ENCODE measurements around the gene INPP5A.
"Not testable (repeated sequence)": the region's sequence is repeated elsewhere in the genome, so short reads cannot be mapped to it uniquely, and the experiment has no call there.

Gene INPP5A

DNA sequence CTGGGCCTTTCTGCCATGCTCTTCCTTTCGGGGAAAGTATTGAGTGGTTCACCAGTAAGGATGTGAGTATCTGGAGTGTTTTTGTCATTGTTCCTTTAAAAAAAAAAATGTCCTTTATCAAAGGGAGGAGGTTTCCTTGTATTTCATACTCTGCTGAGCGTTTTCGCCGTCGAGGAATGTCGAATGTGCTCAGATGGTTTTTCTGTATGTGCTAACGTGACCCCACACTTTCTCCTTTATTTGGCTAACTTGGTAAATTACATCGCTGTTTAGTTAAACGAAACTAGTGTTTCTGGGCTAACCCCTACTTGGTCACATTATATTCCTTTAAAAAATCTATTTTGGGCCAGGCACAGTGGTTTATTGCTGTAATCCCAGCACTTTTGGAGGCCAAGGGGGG is 45.9 kb downstream of the INPP5A start:
- no peak for DNase-seq

DNA sequence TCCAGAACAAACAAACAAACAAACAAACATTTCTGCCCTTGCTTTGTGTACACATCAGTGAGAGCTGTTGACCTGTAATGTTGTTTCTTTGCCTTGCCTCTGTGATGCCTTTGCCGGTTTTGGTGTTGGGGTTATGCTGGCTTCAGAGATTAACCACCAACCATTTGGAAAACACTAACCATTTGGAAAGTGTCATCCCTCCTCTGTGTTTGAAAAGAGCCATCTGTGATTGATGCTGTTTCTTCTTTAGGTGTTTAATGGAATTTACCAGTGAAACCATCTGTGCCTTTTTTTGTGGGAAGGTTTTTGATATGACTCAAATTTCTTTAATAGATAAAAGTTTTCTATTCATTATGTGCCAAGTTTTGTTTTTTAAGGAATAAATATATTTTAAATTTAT is 46.5 kb downstream of the INPP5A start:
- DNase-seq = no peak

DNA sequence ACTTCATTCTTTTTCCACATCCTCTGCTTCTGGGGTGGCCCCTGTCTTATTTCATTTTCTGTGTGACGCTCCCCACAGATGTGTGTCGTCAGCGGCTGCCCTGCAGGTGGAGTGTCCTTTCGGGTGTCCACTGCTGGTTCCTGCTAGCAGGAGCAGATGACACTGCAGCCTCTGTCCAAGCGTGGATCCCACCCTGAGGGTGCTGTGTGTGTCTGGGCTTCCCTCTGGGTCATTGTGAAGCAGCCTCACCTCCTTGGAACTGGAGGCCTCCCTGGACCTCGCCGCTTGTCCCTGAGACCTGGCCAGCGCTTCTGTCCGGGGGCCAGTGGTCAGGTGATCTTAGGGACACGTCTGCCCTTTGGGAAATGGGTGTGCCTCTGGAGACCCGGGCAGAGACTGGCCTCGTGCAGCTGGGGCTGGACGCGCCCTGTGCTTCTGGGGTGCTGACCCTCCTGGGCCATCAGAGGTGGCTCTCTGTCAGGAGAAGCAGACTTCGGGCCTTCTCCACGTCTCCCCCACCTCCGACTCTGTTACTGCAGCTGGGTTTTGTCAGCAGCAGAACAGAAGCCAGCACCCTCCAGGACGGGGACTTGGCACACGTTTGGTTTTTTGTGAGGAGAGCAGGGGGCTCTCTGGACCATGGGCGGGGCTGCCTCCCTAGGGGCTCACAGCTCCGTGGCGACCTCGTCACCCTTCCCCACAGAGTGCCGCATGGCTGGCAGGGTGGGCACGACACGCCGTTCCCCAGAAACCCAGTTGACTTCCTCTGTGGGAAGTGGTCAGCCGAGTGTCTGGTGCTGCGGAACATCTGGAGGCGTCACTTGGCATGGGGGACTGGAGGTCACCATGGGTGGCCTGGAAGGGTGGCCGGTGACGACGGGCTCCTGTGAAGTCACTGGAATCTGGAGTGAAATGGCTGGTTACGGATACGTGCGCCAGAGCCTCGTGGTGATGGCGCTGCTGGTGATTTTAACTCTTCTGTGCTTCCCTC is 48.4 kb downstream of the INPP5A start:
- DNase-seq = no peak

DNA sequence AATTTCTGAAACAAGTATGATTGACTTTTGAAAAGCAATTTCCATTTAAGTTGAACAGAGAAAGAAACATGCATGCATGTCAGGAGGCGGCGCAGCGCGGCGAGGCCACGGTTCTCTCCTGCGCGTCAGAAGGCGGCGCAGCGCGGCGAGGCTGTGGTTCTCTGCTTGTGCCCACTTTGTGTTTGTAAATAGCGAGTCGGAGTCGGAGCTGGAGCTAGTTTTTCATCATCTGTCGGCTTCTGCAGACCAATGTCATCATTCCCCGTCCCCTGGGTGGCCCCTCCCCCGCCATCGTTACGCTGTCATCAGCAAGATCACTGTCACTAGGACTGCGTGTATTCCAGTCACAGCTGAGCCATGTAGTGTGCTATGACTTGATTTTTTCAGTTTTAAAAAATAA is 49.2 kb downstream of the INPP5A start:
- DNase-seq = no peak

DNA sequence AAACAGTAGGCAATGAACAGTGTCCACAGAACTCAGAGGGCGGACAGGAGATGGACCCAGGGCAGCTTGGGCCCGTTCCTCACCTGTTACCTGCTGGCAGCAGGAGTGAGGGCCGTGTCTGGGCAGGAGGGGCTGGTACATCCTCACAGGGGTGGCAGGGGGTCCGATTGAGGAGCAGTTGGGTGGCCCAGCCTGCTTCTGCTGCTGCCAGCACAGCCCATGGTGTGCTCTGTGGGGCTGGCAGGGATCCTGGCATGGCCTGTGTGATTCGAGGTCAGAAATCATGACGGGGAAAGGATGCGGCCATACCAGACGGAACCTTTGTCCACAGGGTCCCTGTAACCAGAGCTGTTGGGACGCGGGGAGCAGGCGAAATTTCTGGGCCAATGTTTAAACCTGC is 49.6 kb downstream of the INPP5A start:
- no peak for DNase-seq

DNA sequence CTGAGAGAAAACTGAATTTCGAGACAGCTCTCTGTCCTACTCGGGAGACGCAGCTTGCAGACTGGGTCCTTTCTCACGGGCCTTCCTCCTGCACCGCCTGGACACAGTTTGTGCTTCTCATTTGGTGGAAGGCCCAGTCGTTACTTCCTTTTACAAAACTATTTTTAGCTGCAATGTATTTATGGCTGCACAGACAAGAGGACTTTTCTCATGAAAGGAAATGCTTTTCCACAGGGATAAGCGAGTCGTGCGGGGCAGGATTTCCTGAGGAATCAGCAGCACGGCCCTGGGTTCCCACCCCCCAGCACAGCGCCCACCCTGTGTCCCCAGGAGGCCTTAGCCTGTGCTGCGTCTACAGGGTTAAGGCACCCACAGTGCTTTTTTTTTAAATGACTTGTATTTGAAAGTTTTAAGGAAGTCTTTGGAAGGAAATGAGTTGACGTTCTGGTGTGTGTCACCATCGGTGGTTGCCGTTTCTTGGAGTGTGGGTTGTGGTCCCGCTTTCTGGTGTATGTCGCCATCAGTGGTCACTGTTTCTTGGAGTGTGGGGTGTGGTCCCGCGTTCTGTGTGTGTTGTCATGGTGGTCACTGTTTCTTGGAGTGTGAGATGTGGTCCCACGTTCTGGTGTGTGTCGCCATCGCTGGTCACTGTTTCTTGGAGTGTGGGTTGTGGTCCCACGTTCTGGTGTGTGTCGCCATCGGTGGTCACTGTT is 50.9 kb downstream of the INPP5A start:
- DNase-seq = no peak

DNA sequence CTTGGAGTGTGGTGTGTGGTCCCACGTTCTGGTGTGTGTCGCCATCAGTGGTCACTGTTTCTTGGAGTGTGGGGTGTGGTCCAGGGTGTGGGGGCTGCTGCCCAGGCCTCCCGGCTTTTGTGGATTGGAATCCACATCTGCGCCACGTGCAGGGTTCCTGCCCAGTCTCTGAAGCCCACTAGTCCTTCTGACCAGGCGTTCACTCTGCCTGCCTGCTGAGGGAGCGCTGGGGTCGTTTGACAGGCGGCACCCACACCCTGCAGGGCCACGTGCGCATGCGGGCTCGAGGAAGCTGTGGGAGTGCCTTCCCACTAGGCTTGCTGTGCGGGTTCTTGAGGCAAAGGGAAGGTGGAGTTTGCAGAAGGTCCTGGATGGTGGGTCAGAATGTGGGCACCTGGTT is 51.4 kb downstream of the INPP5A start:
- DNase-seq = no peak

DNA sequence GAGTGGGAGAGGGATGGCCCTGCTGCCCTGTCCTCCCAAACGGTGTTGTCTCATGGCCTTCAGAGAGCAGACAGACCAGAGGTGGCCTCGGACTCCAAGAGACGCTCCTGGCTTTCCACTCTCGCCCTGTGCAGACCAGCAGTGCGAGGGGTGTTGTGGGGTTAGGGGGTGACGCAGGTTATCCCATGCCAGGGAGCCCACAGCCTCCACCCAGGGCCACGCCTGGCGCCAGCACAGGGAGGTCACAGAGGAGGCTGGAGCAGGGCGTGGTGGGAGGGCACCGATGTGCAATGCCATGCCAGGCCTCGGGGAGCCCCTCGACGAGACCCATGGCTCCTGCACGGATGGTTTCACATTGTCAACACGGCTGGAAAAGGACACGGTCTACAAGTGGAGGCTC is 52.1 kb downstream of the INPP5A start:
- DNase-seq = no peak

DNA sequence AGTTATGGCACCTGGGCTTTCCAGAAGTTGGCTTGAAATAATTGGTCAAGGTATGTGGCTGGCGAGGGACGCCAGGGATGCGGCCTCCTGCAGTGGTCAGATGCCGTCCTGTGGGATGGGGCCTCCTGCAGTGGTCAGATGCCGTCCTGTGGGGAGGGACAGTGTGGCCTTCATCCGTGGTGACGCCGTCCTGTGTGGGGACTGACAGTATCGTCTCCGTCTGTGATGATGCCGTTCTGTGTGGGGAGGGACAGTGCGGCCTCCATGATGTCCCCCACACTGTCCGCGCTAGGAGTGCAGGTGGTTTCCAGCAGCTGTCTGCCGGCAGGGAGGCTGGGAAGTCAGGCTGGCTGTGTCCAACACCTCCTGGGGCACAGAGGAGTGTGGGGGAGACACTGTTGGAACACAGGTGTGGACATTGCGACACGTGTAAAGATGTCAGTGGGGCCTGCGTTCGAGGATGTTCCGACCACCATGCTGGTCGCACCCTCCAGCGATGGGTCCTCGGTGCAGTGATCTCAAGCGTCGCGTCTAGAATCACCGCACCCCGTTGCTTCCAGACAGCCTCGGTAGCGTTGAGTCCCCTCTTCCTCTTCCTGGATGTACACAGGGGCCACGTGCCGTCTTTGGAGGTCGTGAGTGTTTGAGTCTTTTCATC is 52.6 kb downstream of the INPP5A start:
- DNase-seq = no peak

DNA sequence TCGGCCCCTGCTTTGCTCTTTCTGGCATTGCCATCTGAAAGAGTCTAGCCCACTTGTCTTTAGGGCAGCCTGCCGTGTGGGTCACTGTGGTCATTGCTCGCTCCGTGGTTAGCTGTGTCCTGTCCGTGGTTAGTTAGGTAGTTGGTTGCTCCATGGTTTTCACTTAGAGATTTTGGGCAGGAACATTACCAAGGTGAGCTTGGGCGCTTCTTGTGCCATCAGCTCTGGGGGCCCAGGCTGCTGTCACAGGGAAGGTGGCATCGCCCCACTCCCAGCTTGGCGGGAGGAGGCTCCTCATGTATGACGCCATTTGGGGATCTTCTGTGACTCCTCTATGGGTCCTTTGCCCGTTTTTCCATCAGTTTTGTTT is 53.1 kb downstream of the INPP5A start:
- no peak for DNase-seq

DNA sequence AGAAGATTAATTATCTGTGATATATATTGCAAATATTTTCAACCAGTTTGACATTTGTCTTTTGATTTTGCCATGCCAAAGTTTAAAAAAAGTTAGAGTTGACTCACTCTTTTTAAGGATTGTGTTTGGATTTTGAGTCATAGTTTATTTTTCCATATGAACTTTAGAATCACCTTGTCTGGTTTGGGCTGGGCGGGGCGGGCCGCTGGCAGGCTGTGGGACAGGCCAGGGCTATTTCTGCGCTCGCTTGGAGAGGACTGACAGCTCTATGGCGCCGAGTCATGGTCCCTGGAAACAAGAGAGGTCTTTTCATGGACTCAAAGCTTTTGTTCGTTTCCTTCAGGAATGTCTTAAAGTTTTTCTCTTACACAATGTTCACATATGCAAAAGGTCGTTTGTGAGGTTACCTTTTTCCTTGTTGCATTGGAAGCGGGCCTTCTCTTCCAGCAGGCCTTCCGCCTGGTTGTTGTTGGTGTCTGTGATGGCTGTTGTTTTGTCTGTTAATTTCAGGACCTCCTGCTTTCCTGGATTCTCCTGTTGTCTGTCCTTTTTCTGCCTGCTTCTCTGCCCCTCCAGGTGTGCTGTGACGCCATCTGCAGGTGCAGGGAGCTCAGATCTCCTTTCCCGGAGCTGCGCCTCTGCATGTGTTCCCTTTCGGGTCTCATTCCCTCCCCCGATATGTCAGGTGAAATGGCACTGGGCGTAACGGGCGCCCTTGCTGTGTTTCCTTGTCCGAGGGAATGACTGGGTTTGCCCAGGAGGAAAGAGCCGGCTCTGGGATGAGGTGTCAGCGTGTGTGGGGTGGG is 53.8 kb downstream of the INPP5A start:
- DNase-seq = peak; percentile 39

DNA sequence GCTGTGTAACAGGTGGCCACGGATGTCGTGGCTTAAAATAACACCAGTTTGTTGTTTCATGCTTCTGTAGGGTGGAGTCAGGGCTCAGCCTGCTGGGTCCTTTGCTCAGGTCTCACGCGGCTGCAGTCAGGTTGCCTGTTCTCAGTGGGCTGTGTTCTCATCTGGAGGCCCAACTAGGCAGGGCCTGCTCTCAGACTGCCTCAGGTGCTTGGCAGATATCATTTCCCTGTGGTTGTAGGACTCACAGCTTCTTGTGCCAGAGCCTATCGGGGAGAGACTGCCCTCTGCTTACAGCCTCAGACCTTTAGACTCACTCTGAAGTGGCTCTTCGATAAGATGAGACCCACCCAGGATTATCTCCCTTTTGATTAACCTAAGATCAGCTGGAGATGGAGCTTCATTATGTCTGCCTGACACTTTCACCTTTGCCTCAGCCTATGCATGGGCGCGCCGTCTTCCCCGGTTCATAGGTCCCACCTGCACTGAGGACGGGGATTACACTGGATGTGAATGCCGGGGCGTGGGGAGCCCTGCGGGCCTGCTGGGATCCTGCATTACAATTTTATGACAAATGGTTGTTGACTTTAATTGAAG is 55.3 kb downstream of the INPP5A start:
- DNase-seq = no peak

DNA sequence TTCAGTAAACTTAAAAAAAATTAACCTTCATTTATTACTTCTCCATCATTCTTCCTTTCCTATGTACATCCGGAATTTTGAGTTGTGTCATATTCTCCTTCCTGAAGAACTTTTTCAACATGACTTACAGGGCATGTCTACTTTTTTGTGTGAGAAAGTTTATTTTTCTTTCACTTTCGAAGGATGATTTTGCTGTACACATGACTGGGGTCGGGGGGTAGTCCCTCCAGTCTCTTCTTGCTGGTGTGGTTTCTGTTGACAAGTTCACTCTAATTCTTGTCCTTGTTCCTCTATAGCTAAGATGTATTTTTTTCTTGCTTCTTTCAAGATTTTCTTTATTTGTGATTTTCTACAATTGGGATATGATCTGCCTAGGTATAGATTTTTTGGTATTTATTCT is 55.8 kb downstream of the INPP5A start:
- no peak for DNase-seq

DNA sequence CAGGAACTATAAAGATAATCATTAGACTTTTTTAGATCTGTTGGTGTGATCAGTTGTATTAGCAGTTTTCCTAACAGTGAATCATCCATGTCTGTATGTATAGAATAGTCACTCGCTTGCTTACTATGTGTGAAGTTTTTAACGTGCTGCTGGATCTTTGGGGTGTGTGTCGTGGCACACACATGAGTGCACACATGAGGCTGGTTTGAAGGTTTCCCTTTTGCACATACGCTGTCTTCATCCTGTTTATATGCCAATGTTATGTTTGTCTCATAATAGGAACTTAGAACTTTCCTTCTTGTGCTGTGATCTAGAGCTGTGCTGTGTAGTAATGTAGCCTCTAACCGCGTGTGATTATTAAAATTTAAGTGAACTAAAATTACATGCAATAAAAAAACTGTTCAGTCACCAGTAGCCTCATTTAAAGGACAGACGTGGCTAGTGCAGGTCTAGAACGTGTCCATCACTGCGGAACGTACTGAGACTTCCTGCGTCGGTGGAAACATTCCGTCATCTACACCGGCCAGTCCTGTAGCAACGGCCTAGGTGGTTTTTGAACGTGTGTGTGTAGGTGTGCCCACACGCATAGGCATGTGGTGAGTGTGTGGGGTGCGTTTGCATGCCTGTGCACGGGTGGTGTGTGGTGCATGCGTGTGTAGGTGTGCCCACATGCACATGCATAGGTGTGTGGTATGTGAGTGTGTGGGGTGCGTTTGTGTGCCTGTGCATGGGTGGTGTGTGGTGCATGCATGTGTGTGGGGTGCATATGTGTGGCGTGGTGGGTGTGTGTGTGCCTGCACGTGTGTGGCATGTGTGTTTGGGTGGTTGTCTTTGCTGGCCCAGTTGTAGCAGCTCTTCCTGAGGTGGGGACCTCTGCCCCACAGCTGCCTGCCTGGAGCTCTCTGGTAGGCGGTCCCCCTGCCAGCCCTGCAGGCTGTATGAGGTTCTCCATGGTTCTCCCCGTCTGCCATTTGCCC is 56.6 kb downstream of the INPP5A start:
- DNase-seq = no peak

DNA sequence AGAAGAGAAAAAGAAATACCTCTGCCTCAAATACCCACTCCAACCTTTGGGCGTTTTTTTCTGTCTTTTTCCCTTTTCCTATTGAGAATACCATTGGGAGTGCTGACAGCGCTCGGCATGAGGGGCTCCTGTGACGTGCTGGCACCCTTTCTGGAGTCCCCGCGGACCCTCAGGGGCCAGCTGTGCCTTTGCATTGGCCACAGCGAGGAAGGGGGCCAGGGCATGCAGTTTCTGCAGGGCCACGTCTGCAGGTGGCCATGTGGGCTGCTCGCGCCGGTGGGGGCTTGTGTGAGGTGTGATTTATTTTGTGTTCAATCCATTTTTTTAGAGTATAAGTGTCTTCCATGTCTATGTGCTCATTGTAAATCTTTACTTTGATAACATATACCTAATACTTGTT is 57.4 kb downstream of the INPP5A start:
- no peak for DNase-seq

DNA sequence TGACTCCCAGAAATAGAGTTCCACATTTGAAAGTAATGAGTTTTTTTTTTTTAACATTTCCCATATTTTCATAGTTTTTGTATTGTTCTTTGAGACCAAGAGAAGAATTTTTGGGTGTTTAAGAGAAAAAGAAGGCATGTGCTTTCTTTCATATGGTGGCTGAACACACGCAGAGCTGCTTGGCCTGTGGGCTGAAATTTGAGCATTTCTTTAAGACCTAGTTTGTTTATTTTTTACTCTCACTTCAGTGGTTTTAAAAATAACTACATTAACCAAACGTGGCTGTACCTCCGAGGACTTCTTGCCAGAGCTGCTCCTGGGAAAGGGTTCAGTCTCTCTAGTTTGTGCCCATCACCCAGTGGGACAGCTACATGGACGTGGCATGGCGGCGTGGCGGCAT is 58.3 kb downstream of the INPP5A start:
- no peak for DNase-seq

DNA sequence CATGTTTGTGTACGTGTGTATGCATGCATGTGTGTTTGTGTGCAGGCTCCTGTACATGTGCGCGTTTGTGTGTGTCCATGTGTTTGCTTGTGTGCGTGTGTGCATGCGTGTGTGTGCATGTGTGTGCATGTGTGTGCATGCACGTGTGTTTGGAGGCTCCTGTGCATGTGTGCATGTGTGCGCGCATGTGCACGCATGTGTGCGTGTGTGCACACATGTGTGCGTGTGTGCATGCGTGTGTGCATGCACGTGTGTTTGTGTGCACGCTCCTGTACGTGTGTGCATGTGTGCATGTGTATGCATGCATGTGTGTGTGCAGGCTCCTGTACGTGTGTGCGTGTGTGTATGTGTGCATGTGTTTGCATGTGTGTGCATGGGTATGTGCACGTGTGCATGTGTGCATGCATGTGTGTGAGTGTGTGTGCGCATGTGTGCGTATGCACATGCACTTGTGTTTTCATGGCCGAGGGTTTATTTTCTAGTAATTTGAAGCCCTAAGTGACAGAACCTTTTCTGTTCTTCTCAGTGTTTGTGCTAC is 59.2 kb downstream of the INPP5A start:
- DNase-seq = no peak

DNA sequence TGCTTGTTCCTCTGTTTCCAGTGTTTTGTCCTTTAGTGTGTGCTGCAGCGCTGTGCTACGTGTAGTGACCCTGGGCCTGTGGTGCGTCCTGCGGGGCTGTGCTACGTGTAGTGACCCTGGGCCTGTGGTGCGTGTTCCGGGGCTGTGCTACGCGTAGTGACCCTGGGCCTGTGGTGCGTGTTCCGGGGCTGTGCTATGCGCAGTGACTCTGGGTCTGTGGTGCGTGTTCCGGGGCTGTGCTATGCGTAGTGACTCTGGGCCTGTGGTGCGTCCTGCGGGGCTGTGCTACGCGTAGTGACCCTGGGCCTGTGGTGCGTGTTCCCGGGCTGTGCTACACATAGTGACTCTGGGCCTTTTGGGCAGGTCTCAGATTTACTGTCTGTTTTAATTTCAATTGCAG is 60.1 kb downstream of the INPP5A start:
- DNase-seq = no peak

DNA sequence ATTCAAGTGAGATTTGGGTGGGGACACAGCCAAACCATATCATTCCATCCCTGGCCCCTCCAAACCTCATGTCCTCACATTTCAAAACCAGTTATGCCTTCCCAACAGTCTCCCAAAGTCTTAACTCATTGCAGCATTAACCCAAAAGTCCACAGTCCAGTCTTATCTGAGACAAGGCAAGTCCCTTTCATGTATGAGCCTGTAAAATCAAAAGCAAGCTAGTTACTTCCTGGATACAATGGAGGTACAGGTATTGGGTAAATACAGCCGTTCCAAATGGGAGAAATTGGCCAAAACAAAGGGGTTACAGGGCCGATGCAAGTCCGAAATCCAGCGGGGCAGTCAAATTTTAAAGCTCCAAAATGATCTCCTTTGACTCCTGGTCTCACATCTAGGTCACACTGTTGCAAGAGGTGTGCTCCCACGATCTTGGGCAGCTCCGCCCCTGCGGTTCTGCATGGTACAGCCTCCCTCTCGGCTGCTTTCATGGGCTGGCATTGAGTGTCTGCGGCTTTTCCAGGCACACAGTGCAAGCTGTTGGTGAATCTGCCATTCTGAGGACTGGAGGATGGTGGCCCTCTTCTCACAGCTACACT is 61.5 kb downstream of the INPP5A start:
- not testable (repeated sequence) for DNase-seq

DNA sequence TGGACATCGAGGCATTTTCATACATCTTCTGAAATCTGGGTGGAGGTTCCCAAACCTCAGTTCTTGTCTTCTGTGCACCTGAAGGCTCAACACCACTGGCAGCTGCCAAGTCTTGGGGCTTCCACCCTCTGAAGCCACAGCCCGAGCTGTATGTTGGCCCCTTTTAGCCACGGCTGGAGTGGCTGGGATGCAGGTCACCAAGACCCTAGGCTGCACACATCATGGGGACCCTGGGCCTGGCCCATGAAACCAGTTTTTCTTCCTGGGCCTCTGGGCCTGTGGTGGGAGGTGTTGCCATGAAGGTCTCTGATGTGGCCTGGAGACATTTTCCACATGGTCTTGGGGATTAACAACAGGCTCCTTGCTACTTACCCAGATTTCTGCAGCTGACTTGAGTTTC is 62.1 kb downstream of the INPP5A start:
- no peak for DNase-seq

DNA sequence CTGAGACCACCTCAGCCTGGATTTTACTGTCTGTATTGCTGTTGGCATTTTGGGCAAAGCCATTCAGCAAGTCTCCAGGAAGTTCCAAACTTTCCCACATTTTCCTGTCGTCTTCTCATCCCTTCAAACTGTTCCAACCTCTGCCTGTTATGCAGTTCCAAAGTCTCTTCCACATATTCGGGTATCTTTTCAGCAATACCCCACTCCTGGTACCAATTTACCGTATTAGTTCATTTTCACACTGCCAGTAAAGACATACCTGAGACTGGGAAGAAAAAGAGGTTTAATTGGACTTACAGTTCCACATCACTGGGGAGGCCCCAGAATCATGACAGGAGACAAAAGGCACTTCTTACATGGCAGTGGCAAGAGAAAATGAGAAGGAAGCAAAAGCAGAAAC is 62.8 kb downstream of the INPP5A start:
- no peak for DNase-seq
